ENCODE data around the gene EID2.

DNA sequence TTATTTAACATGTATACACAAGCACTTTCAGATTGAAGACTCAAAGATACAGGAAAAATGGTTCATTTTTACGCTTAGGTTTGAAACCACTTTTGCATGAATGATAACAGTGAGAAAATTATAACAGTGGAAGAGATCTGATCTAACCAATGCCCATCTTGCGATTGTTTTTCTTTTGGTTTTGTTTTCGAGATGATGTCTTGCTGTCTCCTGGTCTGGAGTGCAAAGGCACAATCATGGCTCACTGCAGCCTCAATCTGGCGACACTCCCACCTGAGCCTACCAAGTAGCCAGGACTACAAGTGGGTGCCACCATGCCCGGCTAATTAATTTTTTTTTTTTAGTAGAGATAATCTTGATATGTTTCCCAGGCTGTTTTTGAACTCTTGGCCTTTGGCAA lies 10.2 kb upstream of the EID2 start:
- TF ChIP-seq GATA2 (IDR thresholded peaks at IDR 0.05; ENCODE audit: low read depth, low read length) (no peak), GATA3 (IDR thresholded peaks at IDR 0.05; ENCODE audit: low read depth, low read length) (no peak)
